IPS-18a (cell line): ENCODE data around the gene PCDH1.

Experiments
- H3K27ac ChIP-seq: one replicate; pipeline ENCODE4 v1.5.1; 2013; ENCODE audit warnings: low read length
- H3K27me3 ChIP-seq: one replicate; pipeline ENCODE4 v1.6.1; 2013; ENCODE audit warnings: mild to moderate bottlenecking, low read length; ENCODE audit not compliant: control insufficient read depth, insufficient read depth
- H3K36me3 ChIP-seq: one replicate; pipeline ENCODE4 v1.6.1; 2013; ENCODE audit warnings: low read depth, low read length; ENCODE audit not compliant: control insufficient read depth
- H3K4me1 ChIP-seq: one replicate; pipeline ENCODE4 v1.6.1; 2013; ENCODE audit warnings: low read depth, low read length; ENCODE audit not compliant: control insufficient read depth
- H3K4me3 ChIP-seq: one replicate; pipeline ENCODE4 v1.5.1; 2013; ENCODE audit warnings: low read length
- H3K9ac ChIP-seq: one replicate; pipeline ENCODE4 v1.6.1; 2013; ENCODE audit warnings: mild to moderate bottlenecking, low read length, moderate library complexity
- H3K9me3 ChIP-seq: one replicate; pipeline ENCODE4 v1.6.1; 2013; ENCODE audit warnings: low read depth, low read length; ENCODE audit not compliant: control insufficient read depth

The PCDH1 gene

GRCh38 chr5:141850244-141850768, 27.9 kb downstream of the PCDH1 start:
- peaks cover 8% of the 10 kb centered on the region for H3K36me3 ChIP-seq
- H3K9me3 ChIP-seq = no peaks in the 10 kb centered on the region
- H3K9ac ChIP-seq = peak overlapping the region; percentile 90
- peak overlapping the region; percentile 97 for H3K27ac ChIP-seq
- H3K4me1 ChIP-seq = peaks cover 30% of the 10 kb centered on the region
- no peaks in the 10 kb centered on the region for H3K27me3 ChIP-seq
- H3K4me3 ChIP-seq = peak overlapping the region; percentile 73

DNA sequence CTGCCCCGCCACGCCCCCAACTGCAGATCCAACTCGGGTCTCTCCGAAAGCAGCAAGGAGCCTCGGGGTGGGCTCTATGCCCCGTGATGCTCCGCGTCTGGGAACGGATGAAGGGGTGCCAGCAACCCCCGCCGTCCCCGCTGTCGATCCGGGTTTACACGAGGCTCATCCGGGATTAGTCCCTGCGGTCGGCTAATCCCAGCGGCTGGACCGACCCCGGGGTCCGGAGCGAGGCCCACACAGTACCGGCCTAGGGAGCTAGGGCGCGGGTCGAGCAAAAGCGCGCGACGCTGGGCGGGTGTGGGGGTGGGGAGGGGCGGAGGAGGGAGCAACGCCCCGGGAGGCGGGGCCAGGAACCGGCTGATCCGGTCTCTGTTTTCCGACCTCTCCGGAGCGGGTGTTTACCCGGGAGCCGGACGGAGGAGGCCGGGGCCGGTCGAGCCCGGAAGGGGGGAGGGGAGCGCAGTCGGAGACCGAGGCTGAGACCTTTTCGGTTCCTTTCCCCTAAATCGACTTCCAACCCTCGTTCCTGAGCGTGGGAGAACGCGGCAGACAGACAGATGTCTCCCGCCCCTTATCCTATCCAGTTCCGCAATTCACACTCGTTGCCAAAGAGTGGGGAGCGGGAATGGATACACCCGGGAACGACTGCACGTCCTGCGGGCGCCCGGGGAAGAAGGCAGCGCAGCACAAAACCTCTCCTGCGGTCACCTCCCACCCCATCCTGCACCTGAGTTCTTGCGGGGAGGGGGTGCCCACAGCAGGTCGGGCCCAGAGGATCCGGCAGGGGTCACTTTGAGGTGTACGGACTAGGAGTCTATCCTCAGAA, 28.6 kb downstream of the PCDH1 start:
- peak overlapping the region; percentile 73 for H3K4me3 ChIP-seq
- peak overlapping the region; percentile 97 for H3K27ac ChIP-seq
- H3K9me3 ChIP-seq = no peaks in the 10 kb centered on the region
- no peaks in the 10 kb centered on the region for H3K27me3 ChIP-seq
- H3K9ac ChIP-seq = peak overlapping the region; percentile 90
- H3K4me1 ChIP-seq = peaks cover 37% of the 10 kb centered on the region
- H3K36me3 ChIP-seq = peaks cover 5% of the 10 kb centered on the region

DNA sequence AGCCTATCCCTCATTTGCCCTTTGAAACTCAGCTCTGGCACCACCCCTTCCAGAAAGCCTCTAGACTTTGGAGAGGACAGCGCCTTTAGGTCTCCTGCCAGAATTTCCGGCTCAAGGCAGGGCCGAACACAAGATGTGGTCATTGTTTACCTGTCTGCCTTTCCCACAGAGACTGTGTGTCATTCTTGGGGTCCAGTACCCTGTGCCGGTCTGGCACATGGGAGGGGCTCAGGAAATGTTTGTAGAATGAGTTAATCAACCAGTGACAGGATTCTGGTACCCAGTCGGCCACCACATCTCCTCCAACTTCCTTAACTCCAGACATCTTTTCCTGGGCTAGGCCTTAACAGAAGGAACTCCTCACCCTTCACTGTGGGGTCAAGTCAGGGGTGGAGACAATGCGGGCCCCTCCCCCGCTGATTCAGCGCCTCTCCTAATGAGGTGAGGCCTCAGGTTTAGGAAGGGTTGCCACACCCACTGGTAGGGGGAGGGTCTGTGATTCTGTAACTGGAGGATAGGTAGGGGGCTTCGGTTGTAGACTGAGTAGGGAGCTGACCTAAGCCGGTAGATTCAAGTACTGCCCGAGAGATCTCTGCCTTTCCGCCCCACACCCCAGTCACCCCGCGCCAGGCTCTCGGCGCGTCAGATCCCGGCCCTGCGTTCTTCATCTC, 29.3 kb downstream of the PCDH1 start:
- peaks cover 44% of the 10 kb centered on the region for H3K4me1 ChIP-seq
- H3K36me3 ChIP-seq = peaks cover 5% of the 10 kb centered on the region
- no peaks in the 10 kb centered on the region for H3K9me3 ChIP-seq
- H3K27ac ChIP-seq = peak overlapping the region; percentile 93
- no peaks in the 10 kb centered on the region for H3K27me3 ChIP-seq
- H3K4me3 ChIP-seq = peak overlapping the region; percentile 73
- H3K9ac ChIP-seq = peak overlapping the region; percentile 90

GRCh38 chr5:141846031-141846430, 32.2 kb downstream of the PCDH1 start:
- H3K4me3 ChIP-seq = no peak overlapping the region
- no peaks in the 10 kb centered on the region for H3K27me3 ChIP-seq
- H3K9ac ChIP-seq = no peak overlapping the region
- H3K9me3 ChIP-seq = no peaks in the 10 kb centered on the region
- H3K36me3 ChIP-seq = no peaks in the 10 kb centered on the region
- no peak overlapping the region for H3K27ac ChIP-seq
- H3K4me1 ChIP-seq = peaks cover 64% of the 10 kb centered on the region

- no peak overlapping the region for H3K4me3 ChIP-seq
- no peak overlapping the region for H3K27ac ChIP-seq
- peaks cover 67% of the 10 kb centered on the region for H3K4me1 ChIP-seq
- no peaks in the 10 kb centered on the region for H3K36me3 ChIP-seq
- no peaks in the 10 kb centered on the region for H3K9me3 ChIP-seq
- no peaks in the 10 kb centered on the region for H3K27me3 ChIP-seq
- H3K9ac ChIP-seq = no peak overlapping the region
These were observed 32.8 kb downstream of the PCDH1 start for GRCh38 chr5:141845371-141845851.

GRCh38 chr5:141844414-141845097, 33.7 kb downstream of the PCDH1 start:
- H3K4me1 ChIP-seq = peaks cover 74% of the 10 kb centered on the region
- no peaks in the 10 kb centered on the region for H3K36me3 ChIP-seq
- no peak overlapping the region for H3K9ac ChIP-seq
- H3K27ac ChIP-seq = peak overlapping the region; percentile 20
- no peaks in the 10 kb centered on the region for H3K27me3 ChIP-seq
- no peak overlapping the region for H3K4me3 ChIP-seq
- H3K9me3 ChIP-seq = no peaks in the 10 kb centered on the region

- Histone ChIP-seq H3K27me3 (no peaks in the 10 kb centered on the region), H3K36me3 (no peaks in the 10 kb centered on the region), H3K27ac (peak overlapping the region; percentile 82), H3K9ac (no peak overlapping the region), H3K4me1 (peaks cover 74% of the 10 kb centered on the region), H3K4me3 (no peak overlapping the region), H3K9me3 (no peaks in the 10 kb centered on the region)
These were observed 34.9 kb downstream of the PCDH1 start for GRCh38 chr5:141843156-141843927.

GRCh38 chr5:141841378-141842180, 36.6 kb downstream of the PCDH1 start:
- Histone ChIP-seq H3K4me3 (no peak overlapping the region), H3K27me3 (no peaks in the 10 kb centered on the region)

GRCh38 chr5:141840826-141841360, 37.3 kb downstream of the PCDH1 start:
- Histone ChIP-seq H3K9ac (no peak overlapping the region), H3K4me1 (peaks cover 86% of the 10 kb centered on the region)

More at GRCh38 chr5:141841378-141842180, 36.6 kb downstream of the PCDH1 start:
- H3K4me1 ChIP-seq = peaks cover 85% of the 10 kb centered on the region
- no peaks in the 10 kb centered on the region for H3K36me3 ChIP-seq
- peak overlapping the region; percentile 35 for H3K27ac ChIP-seq
- H3K9ac ChIP-seq = no peak overlapping the region
- no peaks in the 10 kb centered on the region for H3K9me3 ChIP-seq

DNA sequence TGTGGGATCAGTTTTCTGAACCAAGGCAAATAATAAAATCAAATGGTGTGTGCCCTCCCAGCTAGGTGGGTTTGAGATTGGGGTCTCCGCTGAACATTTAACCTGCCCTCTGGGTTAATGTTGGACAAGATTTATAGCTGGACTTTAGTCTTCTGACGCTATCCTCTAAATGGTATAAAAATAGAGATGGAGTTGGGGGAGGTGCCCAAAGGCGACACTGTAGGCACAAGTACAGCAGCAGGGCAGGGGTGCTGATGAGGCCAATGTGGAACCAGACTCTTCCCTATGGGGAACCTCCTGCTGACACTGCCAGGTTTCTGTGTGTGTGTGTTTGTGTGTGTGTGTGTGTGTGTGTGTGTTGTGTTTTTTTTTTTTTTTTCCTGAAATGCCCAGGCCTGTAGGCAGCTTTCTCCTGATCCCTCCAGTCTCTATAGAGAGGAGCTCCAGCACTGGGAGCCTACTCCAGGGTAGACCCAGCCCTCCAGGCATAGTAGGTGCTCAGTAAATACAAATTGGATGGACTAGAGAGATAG, 37.9 kb downstream of the PCDH1 start:
- Histone ChIP-seq H3K4me3 (no peak overlapping the region), H3K27ac (peak overlapping the region; percentile 41), H3K9ac (peak overlapping the region; percentile 20), H3K9me3 (no peaks in the 10 kb centered on the region), H3K4me1 (peaks cover 87% of the 10 kb centered on the region), H3K36me3 (no peaks in the 10 kb centered on the region), H3K27me3 (no peaks in the 10 kb centered on the region)

More at GRCh38 chr5:141840826-141841360, 37.3 kb downstream of the PCDH1 start:
- no peak overlapping the region for H3K4me3 ChIP-seq
- peak overlapping the region; percentile 35 for H3K27ac ChIP-seq
- H3K27me3 ChIP-seq = no peaks in the 10 kb centered on the region
- H3K9me3 ChIP-seq = no peaks in the 10 kb centered on the region
- no peaks in the 10 kb centered on the region for H3K36me3 ChIP-seq
